ENCODE results near the gene CLDN22. TPM values are rescaled to one million over a fixed set of nuclear protein-coding genes. Genes with fewer than 3 reads are reported as not detected.

Gene CLDN22
- total and polyA plus RNA-seq, 4 donors = 0.09 to 0.49 (median 0.11) TPM; not detected in 1

DNA sequence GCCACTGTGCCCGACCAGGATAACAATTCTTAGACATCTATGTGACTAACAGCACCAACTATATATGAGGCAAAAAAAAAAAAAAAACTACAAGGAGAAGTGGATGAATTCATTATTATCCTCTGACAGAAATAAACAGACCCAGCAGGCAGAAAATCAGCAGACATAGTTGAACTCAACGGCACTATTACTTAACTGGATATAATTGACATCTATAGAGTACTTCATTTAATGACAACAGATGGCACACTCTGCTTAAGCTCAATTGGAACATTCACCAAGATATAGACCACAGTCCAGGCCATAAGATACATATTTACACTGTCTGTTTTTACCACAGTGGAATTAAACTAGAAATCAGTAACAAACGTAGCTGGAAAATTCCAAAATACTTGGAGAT lies 13.3 kb downstream of the CLDN22 start:
- no peaks in the 10 kb centered on the region for H3K9me3 ChIP-seq (ENCODE audit: control insufficient read depth in 4 of 4, insufficient read depth in 3 of 4, low read length in 3 of 4)
- H3K27ac ChIP-seq (ENCODE audit: low read depth in 1 of 2, low read length in 1 of 2) = no peak overlapping the region
- no peak overlapping the region for H3K9ac ChIP-seq (ENCODE audit: insufficient read depth in 1 of 2, low read length in 2 of 2)
- ATAC-seq (ENCODE audit: insufficient read depth, low FRiP score) (no peak), DNase-seq (no peak)
- no peaks in the 10 kb centered on the region for H3K4me1 ChIP-seq (ENCODE audit: control insufficient read depth in 5 of 5, insufficient read depth in 5 of 5, low read length in 5 of 5)
- no peaks in the 10 kb centered on the region for H3K27me3 ChIP-seq (ENCODE audit: control insufficient read depth in 3 of 3, insufficient read depth in 3 of 3, low read length in 2 of 3)
- WGBS, 2 donors = 87 to 96% methylated on average over 3 of the region's 3 CpGs
- peaks cover 0 to 14% (median 3%) of the 10 kb centered on the region in 4 donors for H3K36me3 ChIP-seq (ENCODE audit: control insufficient read depth in 4 of 4, insufficient read depth in 4 of 4, low read length in 4 of 4)
- H3K4me3 ChIP-seq = no peak overlapping the region
- TF ChIP-seq, protein P1, sequence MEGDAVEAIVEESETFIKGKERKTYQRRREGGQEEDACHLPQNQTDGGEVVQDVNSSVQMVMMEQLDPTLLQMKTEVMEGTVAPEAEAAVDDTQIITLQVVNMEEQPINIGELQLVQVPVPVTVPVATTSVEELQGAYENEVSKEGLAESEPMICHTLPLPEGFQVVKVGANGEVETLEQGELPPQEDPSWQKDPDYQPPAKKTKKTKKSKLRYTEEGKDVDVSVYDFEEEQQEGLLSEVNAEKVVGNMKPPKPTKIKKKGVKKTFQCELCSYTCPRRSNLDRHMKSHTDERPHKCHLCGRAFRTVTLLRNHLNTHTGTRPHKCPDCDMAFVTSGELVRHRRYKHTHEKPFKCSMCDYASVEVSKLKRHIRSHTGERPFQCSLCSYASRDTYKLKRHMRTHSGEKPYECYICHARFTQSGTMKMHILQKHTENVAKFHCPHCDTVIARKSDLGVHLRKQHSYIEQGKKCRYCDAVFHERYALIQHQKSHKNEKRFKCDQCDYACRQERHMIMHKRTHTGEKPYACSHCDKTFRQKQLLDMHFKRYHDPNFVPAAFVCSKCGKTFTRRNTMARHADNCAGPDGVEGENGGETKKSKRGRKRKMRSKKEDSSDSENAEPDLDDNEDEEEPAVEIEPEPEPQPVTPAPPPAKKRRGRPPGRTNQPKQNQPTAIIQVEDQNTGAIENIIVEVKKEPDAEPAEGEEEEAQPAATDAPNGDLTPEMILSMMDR (IDR thresholded peaks at IDR 0.05; ENCODE audit: control extremely low read depth, extremely low read depth) = no peak

GRCh38 chr4:183304538-183304937 lies 15.5 kb downstream of the CLDN22 start:
- H3K9me3 ChIP-seq (ENCODE audit: control insufficient read depth in 4 of 4, insufficient read depth in 3 of 4, low read length in 3 of 4) = no peaks in the 10 kb centered on the region
- peaks cover 0 to 8% (median under 1%) of the 10 kb centered on the region in 5 donors for H3K4me1 ChIP-seq (ENCODE audit: control insufficient read depth in 5 of 5, insufficient read depth in 5 of 5, low read length in 5 of 5)
- H3K9ac ChIP-seq (ENCODE audit: insufficient read depth in 1 of 2, low read length in 2 of 2) = no peak overlapping the region
- H3K4me3 ChIP-seq = no peak overlapping the region
- H3K27me3 ChIP-seq (ENCODE audit: control insufficient read depth in 3 of 3, insufficient read depth in 3 of 3, low read length in 2 of 3) = no peaks in the 10 kb centered on the region
- peaks cover 0 to 15% (median 3%) of the 10 kb centered on the region in 4 donors for H3K36me3 ChIP-seq (ENCODE audit: control insufficient read depth in 4 of 4, insufficient read depth in 4 of 4, low read length in 4 of 4)
- no peak overlapping the region for H3K27ac ChIP-seq (ENCODE audit: low read depth in 1 of 2, low read length in 1 of 2)
- ATAC-seq (ENCODE audit: insufficient read depth, low FRiP score) (no peak), DNase-seq (no peak)
- TF ChIP-seq, protein P1 (IDR thresholded peaks at IDR 0.05; ENCODE audit: control extremely low read depth, extremely low read depth) = no peak
- 91 to 92% methylated on average over 2 of the region's 2 CpGs for WGBS, 2 donors

DNA sequence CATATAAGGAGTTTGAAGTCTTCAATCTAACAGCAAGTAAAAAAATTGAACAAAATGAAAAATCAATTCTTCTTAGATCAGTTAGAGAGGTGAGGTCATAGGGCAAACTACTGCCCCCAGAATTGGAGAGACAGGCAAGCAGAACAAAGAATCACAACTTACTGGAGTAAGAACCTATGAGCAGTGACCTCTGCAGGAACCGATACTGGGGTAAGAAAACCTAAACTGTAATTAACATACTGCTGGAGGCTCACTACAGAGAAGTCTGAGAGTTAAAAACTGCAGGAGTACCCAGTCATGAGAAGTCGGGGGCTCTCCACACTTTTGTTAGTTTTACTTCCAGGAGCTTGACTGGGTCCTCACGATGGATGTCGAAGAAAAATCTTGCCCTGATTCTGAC lies 16.0 kb downstream of the CLDN22 start:
- Histone ChIP-seq H3K4me3 (no peak overlapping the region), H3K27me3 (ENCODE audit: control insufficient read depth in 3 of 3, insufficient read depth in 3 of 3, low read length in 2 of 3) (no peaks in the 10 kb centered on the region), H3K9ac (ENCODE audit: insufficient read depth in 1 of 2, low read length in 2 of 2) (no peak overlapping the region), H3K9me3 (ENCODE audit: control insufficient read depth in 4 of 4, insufficient read depth in 3 of 4, low read length in 3 of 4) (no peaks in the 10 kb centered on the region), H3K4me1 (ENCODE audit: control insufficient read depth in 5 of 5, insufficient read depth in 5 of 5, low read length in 5 of 5) (peaks cover 0 to 8% (median 1%) of the 10 kb centered on the region in 5 donors), H3K27ac (ENCODE audit: low read depth in 1 of 2, low read length in 1 of 2) (no peak overlapping the region), H3K36me3 (ENCODE audit: control insufficient read depth in 4 of 4, insufficient read depth in 4 of 4, low read length in 4 of 4) (peaks cover 0 to 20% (median 3%) of the 10 kb centered on the region in 4 donors)
- WGBS, 2 donors = 98 to 99% methylated on average over 4 of the region's 4 CpGs
- ATAC-seq (ENCODE audit: insufficient read depth, low FRiP score) (no peak), DNase-seq (no peak)
- TF ChIP-seq, protein P1 (IDR thresholded peaks at IDR 0.05; ENCODE audit: control extremely low read depth, extremely low read depth) = no peak

DNA sequence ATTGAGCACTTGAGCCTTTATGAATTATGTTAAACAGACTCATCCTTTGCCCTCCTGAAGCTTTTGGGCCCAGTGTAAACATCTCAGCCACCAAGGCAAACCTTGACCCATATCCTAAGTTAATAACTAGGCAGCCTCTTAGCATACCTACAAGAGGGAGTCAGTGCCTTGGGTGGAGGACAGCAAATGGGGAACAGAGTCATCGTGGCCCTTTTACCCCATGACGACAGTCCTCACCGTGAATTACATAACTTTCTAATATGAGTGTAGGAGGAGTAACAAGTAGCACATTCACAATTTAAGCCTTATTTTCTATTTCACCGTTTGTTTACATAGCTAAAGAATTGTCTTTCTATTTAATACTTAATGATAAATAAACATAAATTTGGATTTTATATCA lies 16.8 kb downstream of the CLDN22 start:
- ATAC-seq (ENCODE audit: insufficient read depth, low FRiP score) (no peak), DNase-seq (no peak)
- 65 to 70% methylated on average over 4 of the region's 4 CpGs for WGBS, 2 donors
- Histone ChIP-seq H3K9ac (ENCODE audit: insufficient read depth in 1 of 2, low read length in 2 of 2) (no peak overlapping the region), H3K4me1 (ENCODE audit: control insufficient read depth in 5 of 5, insufficient read depth in 5 of 5, low read length in 5 of 5) (peaks cover 0 to 8% (median 1%) of the 10 kb centered on the region in 5 donors), H3K27me3 (ENCODE audit: control insufficient read depth in 3 of 3, insufficient read depth in 3 of 3, low read length in 2 of 3) (no peaks in the 10 kb centered on the region), H3K9me3 (ENCODE audit: control insufficient read depth in 4 of 4, insufficient read depth in 3 of 4, low read length in 3 of 4) (no peaks in the 10 kb centered on the region), H3K36me3 (ENCODE audit: control insufficient read depth in 4 of 4, insufficient read depth in 4 of 4, low read length in 4 of 4) (peaks cover 0 to 20% (median 3%) of the 10 kb centered on the region in 4 donors), H3K27ac (ENCODE audit: low read depth in 1 of 2, low read length in 1 of 2) (no peak overlapping the region), H3K4me3 (no peak overlapping the region)
- TF ChIP-seq, protein P1 (IDR thresholded peaks at IDR 0.05; ENCODE audit: control extremely low read depth, extremely low read depth) = no peak

All from lung (tissue), 12 donors.